HTERT RPE-1 (cell line): Measurements from ENCODE around the gene KLHL8.
"Not testable (repeated sequence)": the region's sequence is repeated elsewhere in the genome, so short reads cannot be mapped to it uniquely, and the experiment has no call there.

ENCODE experiments used
- in situ Hi-C: fragments of 300-500 bp; cut with MboI; formaldehyde crosslinking; loops from 4 replicates; pipeline ENCODE4 v1.14.3; 2020; ENCODE audit warnings: low sequenced_read_pairs

Gene KLHL8

GRCh38 chr4:87228262-87228860, 7.9 kb upstream of the KLHL8 start:
- in situ Hi-C loops = no loop called here

DNA sequence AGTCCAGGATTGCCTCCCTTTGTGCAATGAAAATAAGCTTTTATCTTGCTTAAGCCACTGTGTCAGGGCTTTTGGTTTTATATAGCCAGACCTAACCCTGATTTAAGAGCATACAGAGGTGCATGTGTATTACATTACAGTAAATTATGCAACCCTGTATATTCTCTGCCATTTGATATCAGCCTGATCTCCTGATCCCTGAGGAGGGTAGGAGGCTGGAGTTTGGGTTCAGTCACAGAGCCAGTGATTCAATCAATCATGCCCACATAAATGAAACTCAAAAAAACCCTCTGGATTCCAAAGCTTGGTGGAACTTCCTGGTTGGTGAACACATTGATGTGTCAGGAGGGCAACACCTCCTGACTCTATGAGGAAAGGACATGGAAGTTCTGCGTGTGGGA, 7.3 kb upstream of the KLHL8 start:
- in situ Hi-C loops = no loop called here

GRCh38 chr4:87225936-87226335, 5.5 kb upstream of the KLHL8 start:
- in situ Hi-C loops = no loop called here

DNA sequence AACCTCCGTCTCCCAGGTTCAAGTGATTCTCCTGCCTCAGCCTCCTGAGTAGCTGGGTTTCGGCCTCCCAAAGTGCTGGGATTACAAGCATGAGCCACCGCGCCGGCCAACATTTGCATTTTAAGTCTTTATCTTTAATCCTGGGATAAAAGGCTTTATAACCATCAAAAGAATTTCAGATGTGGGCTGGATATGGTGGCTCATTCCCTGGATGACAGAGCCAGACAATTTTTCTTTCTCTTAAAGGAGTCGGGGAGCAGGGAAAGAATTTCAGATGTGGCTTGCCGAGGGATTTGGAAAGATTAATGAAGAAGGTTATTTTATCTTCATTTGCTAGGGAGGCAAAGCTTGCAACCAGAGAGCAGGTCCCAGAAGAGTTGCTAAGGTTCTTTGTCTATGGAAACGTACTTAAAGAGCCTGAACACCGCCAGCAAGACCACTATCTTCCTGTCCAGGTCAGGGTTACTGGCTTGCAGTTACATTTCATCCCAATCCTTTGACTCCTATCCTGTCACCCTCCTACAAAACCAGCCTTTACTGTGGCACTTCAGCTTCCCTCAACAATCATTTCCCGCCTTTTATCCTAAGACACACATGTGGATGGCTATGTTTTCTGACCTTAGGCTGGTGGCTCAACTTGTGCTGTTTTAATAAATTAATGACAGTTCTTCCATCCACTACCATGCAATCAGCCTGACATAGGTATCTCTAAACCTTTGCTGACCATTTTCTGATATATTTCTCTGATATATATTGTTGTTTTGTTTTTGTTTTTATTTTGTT, 3.9 kb upstream of the KLHL8 start:
- in situ Hi-C loops = no loop called here

GRCh38 chr4:87219632-87220093, 755 bp downstream of the KLHL8 start:
- in situ Hi-C loops = no loop called here

DNA sequence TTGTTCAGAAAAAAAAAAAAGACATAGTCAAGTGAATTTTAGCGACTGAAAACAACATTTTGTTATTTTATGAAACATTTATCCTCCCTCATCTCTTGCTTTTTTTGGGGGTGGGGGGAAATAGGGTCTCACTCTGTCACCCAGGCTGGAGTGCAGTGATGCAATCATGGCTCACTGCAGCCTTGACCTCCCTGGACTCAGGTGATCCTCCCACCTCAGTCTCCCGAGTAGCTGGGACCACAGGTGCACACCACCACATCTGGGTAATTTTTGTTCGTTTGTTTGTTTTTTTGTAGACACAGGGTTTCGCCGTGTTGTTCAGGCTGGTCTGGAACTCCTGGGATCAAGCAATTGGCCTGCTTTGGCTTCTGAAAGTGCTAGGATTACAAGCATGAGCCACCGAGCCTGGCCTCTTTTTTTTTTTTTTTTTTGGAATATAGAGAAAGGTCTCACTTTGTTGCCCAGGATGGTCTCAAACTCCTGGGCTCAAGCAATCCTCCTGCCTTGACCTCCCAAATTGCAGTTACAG, 3.1 kb downstream of the KLHL8 start:
- in situ Hi-C loops = not testable (repeated sequence)

DNA sequence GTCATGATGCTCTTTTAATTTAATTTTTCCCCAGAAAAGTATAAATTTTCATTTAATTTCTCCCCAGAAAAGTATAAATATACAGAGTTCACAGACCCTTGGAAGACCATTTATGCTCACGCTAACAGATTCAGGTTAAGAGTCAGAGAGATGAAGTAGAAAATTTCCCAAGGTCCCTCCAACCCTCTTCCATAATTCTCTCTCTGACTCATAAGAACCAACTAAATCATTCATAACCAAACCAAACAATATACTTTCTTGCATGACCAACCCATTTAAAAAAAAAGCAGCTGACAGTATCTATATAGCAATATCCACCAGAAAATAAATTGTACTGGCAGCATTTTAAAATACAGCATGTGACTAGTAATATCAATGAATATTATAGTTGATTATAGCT, 3.9 kb downstream of the KLHL8 start:
- in situ Hi-C loops = no loop called here

GRCh38 chr4:87213421-87214075, 6.9 kb downstream of the KLHL8 start:
- in situ Hi-C loops = no loop called here

DNA sequence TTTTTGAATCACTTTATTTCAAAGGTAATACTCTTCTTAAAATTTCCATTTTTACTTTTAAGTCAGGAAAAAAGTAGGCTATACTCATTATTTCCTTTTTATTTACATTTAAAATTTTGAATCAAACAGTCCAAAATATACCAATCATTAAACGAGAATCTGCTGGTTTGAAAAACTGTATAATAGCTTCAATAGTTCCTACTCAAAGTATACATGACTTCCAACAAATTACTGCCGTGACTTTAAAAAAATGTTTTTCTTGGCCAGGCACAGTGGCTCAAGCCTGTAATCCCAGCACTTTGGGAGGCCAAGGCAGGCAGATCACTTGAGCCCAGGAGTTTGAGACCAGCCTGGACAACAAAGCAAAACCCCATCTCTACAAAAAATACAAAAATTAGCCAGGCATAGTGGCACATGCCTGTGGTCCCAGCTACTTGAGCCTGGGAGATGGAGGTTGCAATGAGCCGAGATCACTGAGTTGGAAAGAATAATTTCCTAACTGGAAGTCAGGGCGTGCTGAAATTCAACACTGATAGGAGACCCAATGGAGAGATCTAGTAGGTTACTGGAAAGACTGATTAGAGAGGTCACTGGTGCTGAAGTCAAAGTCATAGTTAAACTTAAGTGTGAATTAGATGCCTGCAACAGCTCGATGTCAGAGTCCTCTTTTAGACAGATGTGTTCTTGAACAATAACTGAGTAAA, 9.0 kb downstream of the KLHL8 start:
- in situ Hi-C loops = no loop called here

DNA sequence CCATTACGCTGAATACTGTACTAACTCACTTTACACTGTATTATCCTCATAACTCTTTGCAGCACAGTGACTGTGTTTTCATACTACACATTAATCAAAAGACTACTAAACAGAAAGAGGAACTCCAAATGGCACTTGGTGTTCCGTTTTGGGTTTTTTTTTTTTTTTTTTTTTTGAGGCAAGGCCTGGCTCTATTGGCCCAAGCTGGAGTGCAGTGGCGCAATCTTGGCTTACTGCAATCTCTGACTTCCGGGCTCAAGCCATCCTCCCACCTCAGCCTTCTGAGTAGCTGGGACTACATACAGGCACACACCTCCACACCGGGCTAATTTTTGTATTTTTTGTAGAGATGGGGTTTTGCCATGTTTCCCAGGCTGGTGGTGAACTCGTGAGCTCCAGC, 10.7 kb downstream of the KLHL8 start:
- in situ Hi-C loops = no loop called here

DNA sequence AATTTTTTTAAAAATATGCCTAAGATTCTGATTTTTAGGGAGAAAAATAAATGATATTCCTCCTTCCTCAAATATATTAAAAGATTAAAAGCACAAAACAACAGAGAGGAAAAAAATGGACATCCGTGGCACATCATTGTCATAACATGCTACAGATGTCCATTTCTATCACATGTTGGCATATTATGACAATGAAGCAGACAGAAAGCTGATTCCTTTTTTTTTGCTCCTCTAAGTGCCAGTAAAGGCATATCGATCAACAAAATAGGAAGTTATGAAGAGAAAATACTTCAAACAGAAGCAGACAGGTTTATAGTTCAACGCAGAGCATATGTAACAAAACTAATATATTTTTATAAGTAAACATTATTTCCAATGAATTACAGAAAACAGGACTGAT, 11.2 kb downstream of the KLHL8 start:
- in situ Hi-C loops = no loop called here

- in situ Hi-C loops = no loop called here
These were observed 15.9 kb downstream of the KLHL8 start for GRCh38 chr4:87204559-87204958.

DNA sequence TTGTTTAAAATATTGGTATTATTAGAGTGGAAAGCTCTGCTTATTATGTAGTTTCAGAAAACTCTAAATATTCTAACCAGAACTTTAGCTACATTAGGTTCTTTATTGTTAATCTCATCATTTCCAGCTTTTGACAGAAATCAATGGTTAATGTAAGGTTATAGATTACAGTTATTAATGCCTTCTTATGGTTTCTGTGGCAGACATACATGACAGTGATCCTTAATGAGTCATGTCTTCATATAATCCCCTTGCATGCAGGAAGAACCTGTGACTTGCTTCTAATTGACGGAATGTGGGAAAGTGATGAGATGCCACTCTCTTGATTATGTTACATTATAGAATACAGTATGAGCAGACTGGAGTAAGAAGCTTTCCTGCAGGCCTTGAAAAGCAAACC, 23.5 kb downstream of the KLHL8 start:
- in situ Hi-C loops = no loop called here

GRCh38 chr4:87196146-87196545, 24.3 kb downstream of the KLHL8 start:
- in situ Hi-C loops = no loop called here

- in situ Hi-C loops = no loop called here
These were observed 26.3 kb downstream of the KLHL8 start for GRCh38 chr4:87193958-87194675.

- in situ Hi-C loops = no loop called here
These were observed 28.1 kb downstream of the KLHL8 start for GRCh38 chr4:87192145-87192919.

DNA sequence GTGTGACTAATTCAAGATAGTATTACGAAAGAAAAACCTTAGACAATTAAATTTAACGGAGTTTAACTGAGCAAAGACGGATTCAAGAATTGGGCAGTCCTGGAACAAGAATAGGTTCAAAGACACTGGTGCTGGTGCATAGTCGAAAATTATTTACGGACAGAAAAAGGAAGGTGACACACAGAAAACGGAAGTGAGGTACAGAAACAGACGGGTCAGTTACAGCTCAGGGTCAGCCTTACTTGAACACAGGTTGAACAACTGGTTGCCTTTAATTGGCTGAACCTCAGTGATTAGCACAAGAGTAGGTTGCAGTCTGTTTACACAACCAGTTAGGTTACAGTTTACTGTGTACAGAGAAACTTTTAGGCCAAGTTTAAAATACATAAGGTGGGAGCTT, 31.5 kb downstream of the KLHL8 start:
- in situ Hi-C loops = no loop called here

DNA sequence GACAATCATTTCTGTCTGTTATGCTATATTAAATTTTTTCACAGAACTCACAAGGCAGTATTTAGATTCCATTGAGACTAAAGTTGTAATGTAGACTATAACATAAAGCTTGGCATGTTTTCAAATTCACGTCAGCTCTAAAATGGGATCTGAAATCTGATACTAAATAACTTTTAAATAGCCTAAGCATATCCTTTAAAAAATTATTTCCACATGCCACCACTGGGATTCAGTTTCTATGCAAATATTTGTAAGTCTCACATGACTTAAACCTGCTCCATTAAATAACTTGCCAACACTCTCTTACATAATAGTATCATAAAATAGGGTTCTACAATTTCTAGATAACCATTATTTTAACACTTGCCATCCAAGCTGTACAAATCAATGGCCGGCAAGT, 32.4 kb downstream of the KLHL8 start:
- in situ Hi-C loops = no loop called here

- in situ Hi-C loops = no loop called here
These were observed 35.1 kb downstream of the KLHL8 start for GRCh38 chr4:87185146-87185870.
